GM21619 (cell line): Measurements from ENCODE around the gene ODF4.
A peak's percentile ranks its signal among the peaks of the same experiment; 100 is the strongest.

Source experiments
- ATAC-seq: cut with Tn5 transposase; IDR thresholded peaks from one replicate; pipeline ENCODE4 v1.9.1; 2021; ENCODE audit not compliant: unreplicated experiment

ODF4 gene

GRCh38 chr17:8339540-8339939, at the start of gene ODF4:
TSS of gene ODF4 (plus strand) at chr17:8339840. CDS start at chr17:8340052, 212 bp downstream.
- no peak for ATAC-seq

- no peak for ATAC-seq
These were observed 49.6 kb upstream of the ODF4 start for GRCh38 chr17:8290043-8290442.

- no peak for ATAC-seq
These were observed 46.8 kb upstream of the ODF4 start for GRCh38 chr17:8292639-8293395.

GRCh38 chr17:8294361-8294760, 45.3 kb upstream of the ODF4 start:
- no peak for ATAC-seq

- ATAC-seq = no peak
These were observed 44.8 kb upstream of the ODF4 start for GRCh38 chr17:8294814-8295316.

- no peak for ATAC-seq
These were observed 39.4 kb upstream of the ODF4 start for GRCh38 chr17:8300226-8300625.

GRCh38 chr17:8300627-8301242, 38.9 kb upstream of the ODF4 start:
- ATAC-seq = peak; percentile 64

GRCh38 chr17:8310601-8311123, 29.0 kb upstream of the ODF4 start:
- no peak for ATAC-seq

- no peak for ATAC-seq
These were observed 28.4 kb upstream of the ODF4 start for GRCh38 chr17:8311131-8311790.

- no peak for ATAC-seq
These were observed 27.4 kb upstream of the ODF4 start for GRCh38 chr17:8312251-8312650.

- no peak for ATAC-seq
These were observed 26.7 kb upstream of the ODF4 start for GRCh38 chr17:8312726-8313600.

GRCh38 chr17:8314797-8315763, 24.6 kb upstream of the ODF4 start:
- no peak for ATAC-seq

GRCh38 chr17:8315764-8316217, 23.8 kb upstream of the ODF4 start:
- ATAC-seq = no peak

- no peak for ATAC-seq
These were observed 21.4 kb upstream of the ODF4 start for GRCh38 chr17:8318010-8318935.

GRCh38 chr17:8320262-8320661, 19.4 kb upstream of the ODF4 start:
- ATAC-seq = no peak

- no peak for ATAC-seq
These were observed 18.6 kb upstream of the ODF4 start for GRCh38 chr17:8320990-8321389.

GRCh38 chr17:8322061-8322460, 17.6 kb upstream of the ODF4 start:
- ATAC-seq = no peak

GRCh38 chr17:8324132-8324531, 15.5 kb upstream of the ODF4 start:
- ATAC-seq = no peak
